Prostate gland (tissue), 2 donors: Measurements from ENCODE around the gene PPP1R14B.

Experiments used
- CTCF ChIP-seq, 4 experiments: fragments of 200-600 bp in 2 of 4; fragments of 450-650 bp in 2 of 4; sonication (generic) in 2 of 4; IDR thresholded peaks; 1 replicate in 3 of 4; 2 replicates in 1 of 4; pipeline ENCODE4 v1.5.1; 2016 to 2019; ENCODE audit warnings: antibody characterized with exemption in 4 of 4, mild to moderate bottlenecking in 2 of 4, moderate library complexity in 2 of 4
- POLR2A ChIP-seq: fragments of 450-650 bp; IDR thresholded peaks from one replicate; pipeline ENCODE4 v1.6.1; 2016; ENCODE audit warnings: antibody characterized with exemption, mild to moderate bottlenecking

DNA sequence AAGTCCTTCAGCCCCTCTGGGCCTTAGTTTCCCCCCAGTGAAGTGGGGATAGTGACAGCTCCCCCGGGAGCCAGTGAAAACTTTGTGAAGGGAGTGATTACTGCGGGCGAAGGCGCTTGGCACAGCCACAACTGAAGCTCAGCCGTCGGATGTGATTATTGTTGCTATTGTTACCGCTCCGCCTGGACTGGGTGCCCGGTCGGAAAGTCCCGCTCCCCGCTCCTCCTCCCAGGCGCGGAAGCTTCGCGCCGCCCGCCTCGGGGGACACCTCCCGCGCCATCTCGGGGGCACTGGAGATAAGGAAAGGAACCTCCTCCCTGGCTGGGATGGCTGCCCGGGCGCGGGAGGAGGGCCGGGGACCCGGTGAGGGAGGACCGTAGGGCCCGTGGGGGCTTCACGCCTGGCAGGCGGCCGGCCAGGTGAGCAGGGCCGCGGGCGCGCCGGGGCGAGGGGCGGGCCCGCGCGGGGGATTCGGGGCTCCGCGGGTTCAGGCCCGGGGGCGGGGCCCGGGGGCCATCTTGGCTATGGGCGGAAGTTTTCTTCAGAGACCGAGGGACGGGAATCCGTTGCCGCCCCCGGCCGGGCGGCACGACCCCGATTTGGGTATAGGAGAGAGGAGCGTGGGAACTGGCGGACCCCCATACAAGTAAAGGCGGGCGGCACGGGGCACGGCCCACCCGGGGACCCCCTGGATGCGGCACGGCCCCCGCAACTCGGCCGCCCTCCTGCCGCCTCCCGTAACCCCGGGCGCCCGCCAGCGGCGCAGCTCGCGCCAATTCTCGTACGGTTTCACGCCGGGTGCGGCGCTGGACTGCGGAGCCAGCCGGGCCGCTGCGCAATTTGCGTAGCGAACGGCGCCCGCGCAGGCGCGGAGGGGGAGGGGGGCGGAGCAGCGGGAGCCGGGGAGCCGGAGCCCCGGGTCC is 38.5 kb upstream of the PPP1R14B start, which contains the start of gene GPR137:
- TF ChIP-seq POLR2A (no peak), CTCF (IDR thresholded peaks at IDR 0.05) (peak in 2 of 4 experiments; percentile 27 to 29)
